ENCODE measurements around the gene AKNA.

The AKNA gene

DNA sequence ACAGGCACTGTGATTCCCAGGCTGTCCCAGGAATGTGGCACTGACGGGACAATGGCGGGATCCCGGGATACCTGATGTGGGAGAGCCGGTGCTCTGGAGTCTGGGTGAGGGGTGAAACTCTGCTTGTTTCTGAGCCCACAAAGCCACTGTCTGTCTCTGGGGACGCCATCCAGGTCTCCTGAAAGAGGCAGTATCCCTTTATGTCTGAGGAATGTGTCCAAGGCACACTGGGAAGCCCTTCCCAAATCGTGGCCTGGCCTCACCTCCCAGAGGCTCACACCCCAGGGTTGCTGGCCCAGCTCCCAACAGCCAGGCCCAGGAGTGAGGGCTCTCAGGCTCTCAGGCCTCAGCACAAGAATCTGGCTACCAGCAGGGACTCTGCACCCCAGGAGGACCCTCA, 31.0 kb downstream of the AKNA start:
- H3K27ac ChIP-seq, result no peak overlapping the region
- TF ChIP-seq, protein P1, sequence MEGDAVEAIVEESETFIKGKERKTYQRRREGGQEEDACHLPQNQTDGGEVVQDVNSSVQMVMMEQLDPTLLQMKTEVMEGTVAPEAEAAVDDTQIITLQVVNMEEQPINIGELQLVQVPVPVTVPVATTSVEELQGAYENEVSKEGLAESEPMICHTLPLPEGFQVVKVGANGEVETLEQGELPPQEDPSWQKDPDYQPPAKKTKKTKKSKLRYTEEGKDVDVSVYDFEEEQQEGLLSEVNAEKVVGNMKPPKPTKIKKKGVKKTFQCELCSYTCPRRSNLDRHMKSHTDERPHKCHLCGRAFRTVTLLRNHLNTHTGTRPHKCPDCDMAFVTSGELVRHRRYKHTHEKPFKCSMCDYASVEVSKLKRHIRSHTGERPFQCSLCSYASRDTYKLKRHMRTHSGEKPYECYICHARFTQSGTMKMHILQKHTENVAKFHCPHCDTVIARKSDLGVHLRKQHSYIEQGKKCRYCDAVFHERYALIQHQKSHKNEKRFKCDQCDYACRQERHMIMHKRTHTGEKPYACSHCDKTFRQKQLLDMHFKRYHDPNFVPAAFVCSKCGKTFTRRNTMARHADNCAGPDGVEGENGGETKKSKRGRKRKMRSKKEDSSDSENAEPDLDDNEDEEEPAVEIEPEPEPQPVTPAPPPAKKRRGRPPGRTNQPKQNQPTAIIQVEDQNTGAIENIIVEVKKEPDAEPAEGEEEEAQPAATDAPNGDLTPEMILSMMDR (IDR thresholded peaks at IDR 0.05; ENCODE audit: low read depth, low read length), result no peak
- no peak overlapping the region for H3K4me3 ChIP-seq (ENCODE audit: low read depth, low read length)
- H3K27me3 ChIP-seq (ENCODE audit: insufficient read depth, low read depth, severe bottlenecking), result no peaks in the 10 kb centered on the region
- H3K9me3 ChIP-seq (ENCODE audit: severe bottlenecking), result no peaks in the 10 kb centered on the region
- no peak for DNase-seq
- peaks cover 98% of the 10 kb centered on the region for H3K36me3 ChIP-seq

DNA sequence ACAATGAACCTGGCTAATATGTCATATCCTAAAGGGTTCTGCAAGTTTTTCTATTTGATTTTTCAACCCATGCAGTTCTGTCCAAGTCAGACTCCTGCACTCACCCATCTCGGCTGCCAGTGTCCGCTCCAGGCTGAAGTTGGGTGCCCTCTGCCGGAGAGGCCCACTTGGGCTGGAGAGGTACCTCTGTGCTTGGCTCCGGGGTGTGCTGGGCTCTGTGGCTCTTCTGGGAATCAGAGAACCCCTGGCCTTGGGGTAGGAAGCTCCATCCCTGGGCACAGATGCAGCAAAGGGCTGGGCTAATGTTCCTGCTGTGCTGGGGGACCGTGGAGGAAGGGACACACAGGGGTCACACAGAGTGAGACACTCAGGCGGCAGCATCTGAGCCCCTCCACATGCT, 32.0 kb downstream of the AKNA start:
- Histone ChIP-seq H3K9me3 (ENCODE audit: severe bottlenecking) (no peaks in the 10 kb centered on the region), H3K27me3 (ENCODE audit: insufficient read depth, low read depth, severe bottlenecking) (no peaks in the 10 kb centered on the region), H3K36me3 (peaks cover 98% of the 10 kb centered on the region), H3K27ac (no peak overlapping the region), H3K4me3 (ENCODE audit: low read depth, low read length) (no peak overlapping the region)
- TF ChIP-seq, protein P1 (IDR thresholded peaks at IDR 0.05; ENCODE audit: low read depth, low read length), result no peak
- no peak for DNase-seq

DNA sequence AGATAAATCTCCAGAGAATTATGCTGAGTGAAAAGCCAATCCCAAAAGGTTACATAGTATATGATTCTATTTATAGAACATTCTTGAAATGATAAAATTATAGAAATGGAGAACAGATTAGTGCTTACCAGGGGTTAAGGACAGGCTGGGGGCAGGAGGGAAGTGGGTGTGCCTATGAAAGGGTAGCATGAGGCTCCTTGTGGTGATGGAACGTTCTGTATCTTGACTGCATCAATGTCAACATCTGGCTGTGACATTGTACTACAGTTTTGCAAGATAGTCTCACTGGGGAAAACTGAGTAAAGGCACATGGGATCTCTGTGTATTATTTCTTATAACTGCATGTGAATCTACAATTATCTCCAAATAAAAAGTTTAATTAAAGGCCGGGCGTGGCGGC, 35.9 kb downstream of the AKNA start:
- TF ChIP-seq, protein P1 (IDR thresholded peaks at IDR 0.05; ENCODE audit: low read depth, low read length), result no peak
- no peak for DNase-seq
- no peak overlapping the region for H3K4me3 ChIP-seq (ENCODE audit: low read depth, low read length)
- H3K9me3 ChIP-seq (ENCODE audit: severe bottlenecking), result no peaks in the 10 kb centered on the region
- H3K36me3 ChIP-seq, result peaks cover 100% of the 10 kb centered on the region
- H3K27ac ChIP-seq, result no peak overlapping the region
- no peaks in the 10 kb centered on the region for H3K27me3 ChIP-seq (ENCODE audit: insufficient read depth, low read depth, severe bottlenecking)

DNA sequence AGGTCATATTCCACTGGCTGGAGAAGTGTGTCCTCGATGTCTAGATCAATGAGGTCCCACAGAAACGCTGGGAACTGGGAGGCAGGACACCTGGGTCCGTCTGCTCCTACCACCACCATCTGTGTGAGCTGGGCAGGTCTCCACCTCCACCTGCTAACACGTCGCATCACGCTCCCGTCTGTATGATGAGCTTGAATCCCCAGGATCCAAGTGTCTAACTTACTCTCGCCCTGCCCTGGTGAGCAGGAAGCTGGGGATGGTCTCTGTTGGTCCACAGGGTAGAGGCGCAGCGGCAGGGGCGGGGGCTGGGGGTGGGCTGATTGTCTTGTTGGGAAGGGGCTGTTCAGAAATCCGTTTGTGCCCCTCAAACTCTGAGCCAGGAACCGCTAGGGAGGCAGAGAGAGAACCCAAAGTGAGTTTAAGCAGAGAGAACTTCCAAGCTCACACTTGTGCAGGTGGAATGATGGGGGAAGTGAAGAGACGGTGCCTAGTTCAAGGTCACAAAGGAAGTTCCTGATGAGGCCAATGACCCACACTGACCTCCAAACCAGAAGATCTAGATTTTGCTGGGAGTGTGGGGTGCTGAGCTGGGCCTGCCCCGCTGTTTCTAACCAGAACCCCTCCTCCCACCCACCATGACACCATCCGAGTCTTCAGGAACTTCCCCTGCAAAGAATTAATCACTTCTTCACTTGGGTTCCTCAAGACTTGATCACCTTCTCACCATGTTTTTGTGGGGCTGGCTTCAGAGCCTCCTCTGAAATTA, 37.0 kb downstream of the AKNA start:
- Histone ChIP-seq H3K27me3 (ENCODE audit: insufficient read depth, low read depth, severe bottlenecking) (no peaks in the 10 kb centered on the region), H3K4me3 (ENCODE audit: low read depth, low read length) (no peak overlapping the region), H3K36me3 (peaks cover 100% of the 10 kb centered on the region), H3K27ac (no peak overlapping the region), H3K9me3 (ENCODE audit: severe bottlenecking) (no peaks in the 10 kb centered on the region)
- TF ChIP-seq, protein P1 (IDR thresholded peaks at IDR 0.05; ENCODE audit: low read depth, low read length), result no peak
- DNase-seq, result no peak

DNA sequence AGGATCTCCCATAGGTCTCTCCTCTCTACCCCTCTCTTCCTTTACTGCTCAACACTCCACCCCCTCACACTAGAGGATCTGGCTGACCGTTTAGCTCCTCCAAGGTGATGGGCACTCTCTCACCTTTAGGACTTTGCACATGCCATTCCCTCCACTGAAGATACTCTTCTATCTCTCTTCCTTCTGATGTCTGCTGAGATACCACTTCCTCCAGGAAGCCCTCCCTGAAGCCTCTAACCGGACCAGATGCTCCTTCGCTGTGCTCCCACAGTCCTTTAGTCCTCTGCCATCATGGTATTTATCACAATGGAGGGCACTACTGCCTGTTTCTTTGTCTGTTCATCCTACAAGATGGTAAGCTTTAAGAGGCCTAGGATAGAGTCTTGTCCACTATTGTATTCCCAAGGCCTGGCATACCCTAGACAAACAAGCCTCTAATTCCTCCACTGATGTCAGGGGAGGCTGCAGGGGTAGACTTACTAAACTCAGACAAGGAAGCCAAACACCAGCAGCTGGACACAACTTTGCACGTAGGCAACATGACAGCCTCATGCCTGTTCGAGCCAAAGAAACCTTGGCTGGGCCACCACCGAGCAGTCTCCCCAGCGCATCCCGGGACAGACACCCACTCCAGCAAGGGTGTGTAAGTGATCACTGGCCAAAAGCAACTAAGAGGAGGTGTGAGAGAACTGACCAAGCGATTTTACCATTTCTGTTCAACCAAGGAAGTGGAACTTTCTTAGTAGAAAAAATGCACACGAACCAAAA, 37.9 kb downstream of the AKNA start:
- H3K27ac ChIP-seq, result peak overlapping the region; percentile 48
- TF ChIP-seq, protein P1 (IDR thresholded peaks at IDR 0.05; ENCODE audit: low read depth, low read length), result no peak
- peaks cover 100% of the 10 kb centered on the region for H3K36me3 ChIP-seq

More for the DNA sequence above, 37.9 kb downstream of the AKNA start:
- DNase-seq, result no peak
- H3K4me3 ChIP-seq (ENCODE audit: low read depth, low read length), result no peak overlapping the region
- no peaks in the 10 kb centered on the region for H3K9me3 ChIP-seq (ENCODE audit: severe bottlenecking)
- H3K27me3 ChIP-seq (ENCODE audit: insufficient read depth, low read depth, severe bottlenecking), result no peaks in the 10 kb centered on the region

All from WERI-Rb-1 (cell line).